GM18508 (cell line): ENCODE data around the gene CYP21A2.
"Not testable (repeated sequence)": the region's sequence is repeated elsewhere in the genome, so short reads cannot be mapped to it uniquely, and the experiment has no call there.

ENCODE experiments used
- ATAC-seq: cut with Tn5 transposase; IDR thresholded peaks from one replicate; pipeline ENCODE4 v1.9.1; 2021; ENCODE audit warnings: moderate number of reproducible peaks; ENCODE audit not compliant: insufficient read depth, unreplicated experiment

Gene CYP21A2

GRCh38 chr6:32028631-32029030 is 9.6 kb upstream of the CYP21A2 start:
- ATAC-seq: not testable (repeated sequence)

- not testable (repeated sequence) for ATAC-seq
Observed at GRCh38 chr6:32029553-32029952, 8.7 kb upstream of the CYP21A2 start.

- ATAC-seq: not testable (repeated sequence)
Observed at GRCh38 chr6:32035283-32036013, 2.8 kb upstream of the CYP21A2 start.

GRCh38 chr6:32037136-32037535 is 1.1 kb upstream of the CYP21A2 start:
- ATAC-seq: not testable (repeated sequence)

- ATAC-seq: not testable (repeated sequence)
Observed at GRCh38 chr6:32038878-32039277, 663 bp downstream of the CYP21A2 start.

GRCh38 chr6:32039321-32040274 is 1.4 kb downstream of the CYP21A2 start:
- not testable (repeated sequence) for ATAC-seq

GRCh38 chr6:32040299-32041049 is 2.3 kb downstream of the CYP21A2 start:
- ATAC-seq: not testable (repeated sequence)

- not testable (repeated sequence) for ATAC-seq
Observed at GRCh38 chr6:32041050-32041321, 2.8 kb downstream of the CYP21A2 start.

- ATAC-seq: not testable (repeated sequence)
Observed at GRCh38 chr6:32041385-32041784, 3.2 kb downstream of the CYP21A2 start.

GRCh38 chr6:32042276-32042675 is 4.1 kb downstream of the CYP21A2 start:
- ATAC-seq: not testable (repeated sequence)

- not testable (repeated sequence) for ATAC-seq
Observed at GRCh38 chr6:32043589-32044380, 5.6 kb downstream of the CYP21A2 start.

- not testable (repeated sequence) for ATAC-seq
Observed at GRCh38 chr6:32044916-32045315, 6.7 kb downstream of the CYP21A2 start.

- ATAC-seq: no peak
Observed at GRCh38 chr6:32045811-32046449, 7.7 kb downstream of the CYP21A2 start.

GRCh38 chr6:32046450-32047083 is 8.4 kb downstream of the CYP21A2 start:
- no peak for ATAC-seq

GRCh38 chr6:32047084-32047478 is 8.9 kb downstream of the CYP21A2 start:
- no peak for ATAC-seq

- ATAC-seq: no peak
Observed at GRCh38 chr6:32047539-32047854, 9.3 kb downstream of the CYP21A2 start.

- no peak for ATAC-seq
Observed at GRCh38 chr6:32047855-32048766, 9.9 kb downstream of the CYP21A2 start.

- not testable (repeated sequence) for ATAC-seq
Observed at GRCh38 chr6:32049149-32049548, 10.9 kb downstream of the CYP21A2 start.
